Ramos (cell line): ENCODE data around the gene TOMM5.
"Not testable (repeated sequence)": the region's sequence is repeated elsewhere in the genome, so short reads cannot be mapped to it uniquely, and the experiment has no call there.

ENCODE experiments used
- in situ Hi-C: fragments of 300-500 bp; cut with MboI; formaldehyde crosslinking; loops from one replicate; pipeline ENCODE4 v1.14.3; 2022; ENCODE audit warnings: low sequenced_read_pairs; ENCODE audit not compliant: unreplicated experiment

The TOMM5 gene

GRCh38 chr9:37617161-37617560, 24.8 kb upstream of the TOMM5 start:
- in situ Hi-C loops, result no loop called here

GRCh38 chr9:37611961-37612360, 19.6 kb upstream of the TOMM5 start:
- in situ Hi-C loops, result no loop called here

- in situ Hi-C loops, result no loop called here
These were observed 18.6 kb upstream of the TOMM5 start for GRCh38 chr9:37611014-37611413.

GRCh38 chr9:37609735-37610397, 17.5 kb upstream of the TOMM5 start:
- in situ Hi-C loops, result no loop called here

GRCh38 chr9:37608250-37608649, 15.9 kb upstream of the TOMM5 start:
- in situ Hi-C loops, result no loop called here

- in situ Hi-C loops, result no loop called here
These were observed 11.9 kb upstream of the TOMM5 start for GRCh38 chr9:37604296-37604695.

- in situ Hi-C loops, result no loop called here
These were observed 10.4 kb upstream of the TOMM5 start for GRCh38 chr9:37602817-37603216.

- in situ Hi-C loops, result not testable (repeated sequence)
These were observed 9.7 kb upstream of the TOMM5 start for GRCh38 chr9:37602061-37602460.

GRCh38 chr9:37596504-37596903, 4.1 kb upstream of the TOMM5 start:
- in situ Hi-C loops, result loop anchor here (10.0 to 25.0 kb wide), 2 partner anchors 112 to 609 kb away; partner anchors contain the start of gene POLR1E

GRCh38 chr9:37593883-37594448, 1.6 kb upstream of the TOMM5 start:
- in situ Hi-C loops, result loop anchor here (10.0 to 25.0 kb wide), 2 partner anchors 109 to 607 kb away; partner anchors contain the start of gene POLR1E

- in situ Hi-C loops, result loop anchor here (25.0 kb wide), 1 partner anchor 600 kb away; no protein-coding TSS in a partner anchor
These were observed 4.9 kb downstream of the TOMM5 start for GRCh38 chr9:37587521-37587920.

GRCh38 chr9:37583522-37584121, 8.8 kb downstream of the TOMM5 start:
- in situ Hi-C loops, result loop anchor here (25.0 kb wide), 1 partner anchor 596 kb away; no protein-coding TSS in a partner anchor

- in situ Hi-C loops, result loop anchor here (25.0 kb wide), 1 partner anchor 595 kb away; no protein-coding TSS in a partner anchor
These were observed 9.7 kb downstream of the TOMM5 start for GRCh38 chr9:37582548-37583157.

GRCh38 chr9:37575921-37576721, 16.3 kb downstream of the TOMM5 start, which contains the start of gene FBXO10:
TSS of gene FBXO10 (minus strand) at chr9:37576380. CDS start at chr9:37541768, 34,612 bp downstream.
- in situ Hi-C loops, result loop anchor here (25.0 kb wide), 1 partner anchor 589 kb away; no protein-coding TSS in a partner anchor

GRCh38 chr9:37575511-37575914, 16.9 kb downstream of the TOMM5 start:
- in situ Hi-C loops, result loop anchor here (25.0 kb wide), 1 partner anchor 588 kb away; no protein-coding TSS in a partner anchor

GRCh38 chr9:37575001-37575400, 17.4 kb downstream of the TOMM5 start:
- in situ Hi-C loops, result loop anchor here (25.0 kb wide), 1 partner anchor 588 kb away; no protein-coding TSS in a partner anchor

- in situ Hi-C loops, result no loop called here
These were observed 18.1 kb downstream of the TOMM5 start for GRCh38 chr9:37574241-37574721.

- in situ Hi-C loops, result no loop called here
These were observed 21.1 kb downstream of the TOMM5 start for GRCh38 chr9:37571282-37571681.

- in situ Hi-C loops, result no loop called here
These were observed 25.7 kb downstream of the TOMM5 start for GRCh38 chr9:37566716-37567115.
